Chondrocyte (in vitro differentiated cells): ENCODE measurements around the gene ITPR1. TPM values are rescaled to one million over a fixed set of nuclear protein-coding genes. Genes with fewer than 3 reads are reported as not detected.

ENCODE experiments used
- DNase-seq: peaks from one replicate; pipeline ENCODE4 v3.0.0; 2021; ENCODE audit warnings: mixed read lengths, low spot score
- H3K27ac Mint-ChIP-seq: one replicate; pipeline ENCODE4 v1.8.0; 2021; ENCODE audit warnings: mild to moderate bottlenecking, moderate library complexity, mixed read lengths; ENCODE audit not compliant: unreplicated experiment
- H3K27me3 Mint-ChIP-seq: 2 replicates; pipeline ENCODE4 v1.8.0; 2021; ENCODE audit warnings: low read depth, mixed read lengths
- H3K36me3 Mint-ChIP-seq: 2 replicates; pipeline ENCODE4 v1.8.0; 2021; ENCODE audit warnings: low read depth, mixed read lengths
- H3K4me1 Mint-ChIP-seq: 2 replicates; pipeline ENCODE4 v1.8.0; 2021; ENCODE audit warnings: low read depth, mild to moderate bottlenecking, mixed read lengths
- H3K4me3 Mint-ChIP-seq: one replicate; pipeline ENCODE4 v1.8.0; 2021; ENCODE audit warnings: mild to moderate bottlenecking, moderate library complexity, mixed read lengths; ENCODE audit not compliant: unreplicated experiment
- H3K9me3 Mint-ChIP-seq: 2 replicates; pipeline ENCODE4 v1.8.0; 2021; ENCODE audit warnings: low read depth, mixed read lengths
- total RNA-seq: library from RNA; stranded (reverse); gene quantifications from 3 replicates; pipeline ENCODE4 v1.2.1, GENCODE V29; 2021
- TF ChIP-seq, protein P1 (sequence below): fragments of 200-600 bp; sonication (generic); IDR thresholded peaks from 2 replicates; pipeline ENCODE4 v1.5.0; 2021; ENCODE audit warnings: antibody characterized with exemption, mild to moderate bottlenecking, moderate library complexity

Gene ITPR1
- total RNA-seq, 1 donor from 2014 or later = 45.0 TPM

DNA sequence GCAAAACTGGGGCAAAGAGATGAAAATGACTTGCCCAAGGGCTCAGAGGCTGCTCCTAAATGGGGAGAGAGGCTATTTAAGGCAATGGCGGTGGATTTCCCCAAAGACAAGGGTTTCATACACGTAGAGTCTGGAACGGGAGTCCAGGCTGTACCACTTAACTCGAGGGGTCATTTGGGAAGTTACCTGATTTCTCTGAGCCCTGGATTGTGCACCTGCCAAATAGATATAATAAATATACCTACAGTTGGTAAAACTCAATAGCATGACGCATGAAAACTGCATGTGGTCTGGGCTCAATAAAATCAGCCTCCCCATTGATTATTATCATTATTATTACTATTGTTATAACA lies 1.3 kb upstream of the ITPR1 start:
- H3K27me3 Mint-ChIP-seq = peaks cover 2% of the 10 kb centered on the region
- TF ChIP-seq, protein P1, sequence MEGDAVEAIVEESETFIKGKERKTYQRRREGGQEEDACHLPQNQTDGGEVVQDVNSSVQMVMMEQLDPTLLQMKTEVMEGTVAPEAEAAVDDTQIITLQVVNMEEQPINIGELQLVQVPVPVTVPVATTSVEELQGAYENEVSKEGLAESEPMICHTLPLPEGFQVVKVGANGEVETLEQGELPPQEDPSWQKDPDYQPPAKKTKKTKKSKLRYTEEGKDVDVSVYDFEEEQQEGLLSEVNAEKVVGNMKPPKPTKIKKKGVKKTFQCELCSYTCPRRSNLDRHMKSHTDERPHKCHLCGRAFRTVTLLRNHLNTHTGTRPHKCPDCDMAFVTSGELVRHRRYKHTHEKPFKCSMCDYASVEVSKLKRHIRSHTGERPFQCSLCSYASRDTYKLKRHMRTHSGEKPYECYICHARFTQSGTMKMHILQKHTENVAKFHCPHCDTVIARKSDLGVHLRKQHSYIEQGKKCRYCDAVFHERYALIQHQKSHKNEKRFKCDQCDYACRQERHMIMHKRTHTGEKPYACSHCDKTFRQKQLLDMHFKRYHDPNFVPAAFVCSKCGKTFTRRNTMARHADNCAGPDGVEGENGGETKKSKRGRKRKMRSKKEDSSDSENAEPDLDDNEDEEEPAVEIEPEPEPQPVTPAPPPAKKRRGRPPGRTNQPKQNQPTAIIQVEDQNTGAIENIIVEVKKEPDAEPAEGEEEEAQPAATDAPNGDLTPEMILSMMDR = no peak

DNA sequence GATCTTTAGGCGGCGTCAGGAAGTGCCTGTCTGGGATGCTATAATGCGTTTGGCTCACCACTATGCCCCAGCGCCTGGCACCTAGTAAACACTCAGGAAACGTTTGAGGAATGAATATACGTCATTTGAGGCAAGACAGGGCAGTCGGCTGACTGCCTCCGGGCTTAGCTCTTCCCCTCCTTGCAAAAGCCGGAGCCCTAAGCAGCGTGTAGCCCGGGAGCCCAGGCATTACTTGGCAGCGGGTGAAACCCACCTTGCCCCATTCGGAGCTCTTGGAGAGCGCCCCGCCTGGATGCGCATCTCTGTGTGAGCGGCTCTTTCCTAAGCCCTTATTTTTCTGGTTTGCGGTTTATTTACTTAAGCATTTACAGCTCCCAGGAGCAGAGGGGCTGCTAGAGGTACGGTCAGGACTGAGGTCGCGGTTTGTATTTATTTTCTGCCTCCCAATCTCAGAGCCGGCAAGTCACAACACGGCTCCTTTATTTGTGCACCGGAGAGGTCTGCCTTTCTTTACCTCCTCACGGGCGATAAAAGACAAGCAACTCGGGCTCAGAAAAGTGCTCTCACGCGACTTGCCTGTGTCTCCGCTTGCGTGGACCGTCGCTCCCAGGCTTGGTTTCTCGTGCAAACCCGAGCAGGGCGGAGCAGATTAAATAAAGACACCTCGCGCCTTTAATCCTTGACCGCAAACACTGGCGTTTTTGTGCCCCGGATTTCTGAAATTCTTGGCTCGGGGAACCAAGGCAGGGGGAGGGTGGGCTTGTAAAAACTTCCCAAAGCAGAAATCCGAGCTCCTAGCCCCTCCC lies 737 bp upstream of the ITPR1 start:
- no peak for DNase-seq
- Mint-ChIP-seq H3K9me3 (no peaks in the 10 kb centered on the region), H3K36me3 (peaks cover 3% of the 10 kb centered on the region), H3K4me3 (peak overlapping the region; percentile 87), H3K27me3 (peaks cover 2% of the 10 kb centered on the region), H3K27ac (peak overlapping the region; percentile 96), H3K4me1 (peaks cover 40% of the 10 kb centered on the region)
- TF ChIP-seq, protein P1 = peak; percentile 42

More for the DNA sequence above, 1.3 kb upstream of the ITPR1 start:
- no peak for DNase-seq
- Mint-ChIP-seq H3K4me3 (peak overlapping the region; percentile 87), H3K36me3 (peaks cover 1% of the 10 kb centered on the region), H3K27ac (peak overlapping the region; percentile 96), H3K4me1 (peaks cover 40% of the 10 kb centered on the region), H3K9me3 (no peaks in the 10 kb centered on the region)

DNA sequence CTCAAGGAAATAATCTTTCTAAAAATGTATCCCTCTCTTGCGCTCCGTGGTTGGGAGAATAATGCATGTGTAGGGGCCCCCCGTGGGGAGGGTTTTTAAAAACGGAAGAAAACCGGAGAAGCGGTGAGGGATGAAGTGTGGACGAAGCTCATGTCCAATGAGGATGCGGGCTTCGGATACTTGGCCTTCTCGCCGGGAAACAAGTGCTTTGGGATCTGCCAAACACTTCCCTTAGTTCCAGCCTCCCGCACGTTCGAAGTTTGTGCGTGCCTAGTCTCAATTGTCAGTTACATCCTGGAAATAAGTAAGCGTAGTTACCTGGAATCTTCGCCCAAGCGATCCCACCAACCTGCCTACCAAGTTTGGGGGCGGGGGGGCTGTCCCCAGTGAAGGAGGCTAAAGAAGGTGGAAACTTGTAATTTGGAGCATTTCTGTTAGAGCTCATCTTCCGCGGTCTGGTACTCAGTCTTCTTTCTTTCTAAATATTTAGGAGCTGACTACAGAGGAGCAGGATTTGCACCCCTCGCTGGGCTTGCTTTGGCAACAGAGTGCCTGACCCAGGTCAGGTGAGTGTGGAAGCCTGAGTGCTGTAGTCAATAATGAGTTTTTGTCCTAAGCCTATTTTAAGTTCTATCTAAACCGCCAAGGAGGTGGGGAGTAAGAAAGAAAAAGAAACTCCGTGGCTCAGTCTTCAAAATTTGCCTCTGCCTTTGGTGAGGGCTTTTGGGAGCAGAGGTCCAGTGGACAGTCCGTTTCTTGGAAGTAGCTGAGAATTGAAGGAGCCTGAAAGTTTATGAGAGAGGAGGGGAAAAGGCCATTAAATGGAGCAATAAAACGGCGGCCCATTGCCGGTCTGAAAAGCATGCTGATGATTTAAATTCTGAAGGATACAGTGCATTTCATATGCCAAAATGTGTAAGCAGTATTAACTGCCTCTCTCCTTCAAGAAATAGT lies 1.1 kb downstream of the ITPR1 start:
- peak overlapping the region; percentile 96 for H3K27ac Mint-ChIP-seq
- no peak for DNase-seq
- peaks cover 4% of the 10 kb centered on the region for H3K36me3 Mint-ChIP-seq
- H3K27me3 Mint-ChIP-seq = peaks cover 2% of the 10 kb centered on the region
- TF ChIP-seq, protein P1 = no peak
- no peaks in the 10 kb centered on the region for H3K9me3 Mint-ChIP-seq
- peak overlapping the region; percentile 87 for H3K4me3 Mint-ChIP-seq
- H3K4me1 Mint-ChIP-seq = peaks cover 40% of the 10 kb centered on the region

DNA sequence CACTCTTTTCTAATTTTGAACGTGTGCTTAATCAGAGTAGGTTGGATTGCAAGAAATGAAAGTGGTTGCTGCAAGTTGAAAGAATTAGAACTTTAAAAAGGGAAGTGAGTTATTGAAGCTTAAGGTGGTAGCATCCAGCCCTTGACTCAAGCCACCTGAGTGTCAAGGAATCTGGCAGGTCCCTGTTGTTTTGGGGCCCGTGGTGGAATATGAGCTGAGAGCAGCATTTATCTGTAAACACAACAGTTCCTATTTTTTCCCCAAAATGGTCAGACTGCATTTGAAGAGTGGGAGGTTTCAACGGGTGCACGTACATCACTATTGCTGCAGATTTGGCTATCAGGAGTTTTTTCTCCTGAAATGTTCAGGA lies 1.7 kb downstream of the ITPR1 start:
- Mint-ChIP-seq H3K9me3 (no peaks in the 10 kb centered on the region), H3K36me3 (peaks cover 4% of the 10 kb centered on the region), H3K4me3 (peak overlapping the region; percentile 87), H3K27me3 (peaks cover 2% of the 10 kb centered on the region), H3K27ac (no peak overlapping the region), H3K4me1 (peaks cover 40% of the 10 kb centered on the region)
- no peak for DNase-seq
- TF ChIP-seq, protein P1 = no peak
